ENCODE measurements around the gene NHSL2. TPM values are rescaled to one million over a fixed set of nuclear protein-coding genes. Genes with fewer than 3 reads are reported as not detected.
A peak's percentile ranks its signal among the peaks of the same experiment; 100 is the strongest.

The NHSL2 gene
- total RNA-seq, 1 donor from 2014 or later, result 5.7 TPM

DNA sequence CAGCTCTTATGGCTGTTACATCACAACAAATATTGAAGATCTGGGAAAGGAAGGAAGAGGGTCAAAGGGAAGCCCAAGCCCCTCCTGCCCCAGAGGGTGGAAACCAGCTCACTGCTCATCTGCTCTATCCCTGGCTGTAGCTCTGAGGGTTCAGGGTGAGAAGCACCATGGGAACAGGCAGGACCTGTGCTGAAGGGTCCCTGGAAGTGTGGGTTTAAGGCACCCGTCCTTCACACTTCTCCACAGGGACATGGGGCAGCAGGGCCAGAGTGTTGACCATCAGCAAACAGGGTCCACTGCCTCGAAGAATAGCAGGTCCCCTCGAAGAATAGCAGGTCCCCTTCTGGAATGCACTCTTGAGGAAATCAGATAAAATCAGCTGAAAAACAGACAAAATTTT lies 216.7 kb downstream of the NHSL2 start:
- ATAC-seq, result no peak
- intact Hi-C loops (cut with DNase I), result loop anchor here (10.0 kb wide), 1 partner anchor 213 kb away; the partner anchor contains the start of gene NHSL2
- DNase-seq (ENCODE audit: missing footprints), result no peak

DNA sequence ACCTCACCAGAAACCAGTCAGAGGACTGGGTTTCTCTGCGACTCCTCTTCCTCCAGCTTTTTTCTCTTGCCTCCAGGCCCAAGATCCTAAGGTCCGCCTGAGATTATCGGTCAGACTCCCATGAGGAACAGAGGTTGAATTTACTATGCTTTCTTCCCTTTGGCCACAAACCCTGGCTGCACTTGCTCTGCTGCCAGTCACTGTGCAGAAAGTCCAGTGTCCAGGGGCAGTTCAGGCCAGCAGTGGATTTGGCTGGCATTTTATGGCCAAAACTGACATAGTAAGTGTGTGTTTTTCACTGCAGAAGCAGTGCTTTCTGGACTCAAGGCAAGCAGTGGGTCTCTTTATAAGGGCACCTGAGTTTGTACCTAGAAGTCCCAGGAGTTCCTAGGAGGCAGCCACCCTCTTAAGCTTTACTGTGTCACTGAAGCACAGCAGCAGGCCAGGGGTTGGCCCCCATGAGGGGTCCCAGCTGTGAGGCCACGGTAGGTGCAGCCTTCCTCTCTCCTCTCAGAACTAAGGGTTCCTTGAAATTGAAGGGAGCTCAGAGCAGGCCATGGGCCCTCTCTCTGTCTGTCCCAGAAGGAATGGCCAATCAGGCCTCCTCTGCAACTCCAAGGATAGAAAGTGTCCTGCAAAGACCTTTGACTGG lies 217.7 kb downstream of the NHSL2 start:
- ATAC-seq, result no peak
- intact Hi-C loops (cut with DNase I), result loop anchor here (10.0 kb wide), 1 partner anchor 214 kb away; the partner anchor contains the start of gene NHSL2

DNA sequence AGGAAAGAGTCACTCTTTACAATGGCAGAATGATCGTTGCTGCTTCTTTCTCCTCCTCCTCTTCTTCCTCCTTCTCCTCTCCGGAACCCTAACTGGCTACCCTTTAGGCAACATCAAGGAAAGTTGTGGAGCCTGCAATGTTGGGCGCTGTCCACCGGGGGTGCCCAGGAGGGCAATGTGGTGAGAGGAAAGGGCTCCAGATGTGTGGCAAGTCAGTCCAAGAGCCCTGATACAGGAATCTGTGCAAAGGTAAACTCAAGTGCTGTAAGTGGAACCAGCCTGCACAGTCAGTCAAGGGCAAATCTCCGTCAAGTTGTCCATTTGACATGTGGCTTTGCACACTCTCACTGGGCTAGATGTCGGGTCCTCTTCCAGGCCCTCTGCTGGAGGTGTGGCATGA lies 218.2 kb downstream of the NHSL2 start:
- intact Hi-C loops (cut with DNase I), result loop anchor here (10.0 kb wide), 1 partner anchor 214 kb away; the partner anchor contains the start of gene NHSL2
- DNase-seq (ENCODE audit: missing footprints), result no peak
- ATAC-seq, result no peak

More for the DNA sequence above, 217.7 kb downstream of the NHSL2 start:
- no peak for DNase-seq (ENCODE audit: missing footprints)

DNA sequence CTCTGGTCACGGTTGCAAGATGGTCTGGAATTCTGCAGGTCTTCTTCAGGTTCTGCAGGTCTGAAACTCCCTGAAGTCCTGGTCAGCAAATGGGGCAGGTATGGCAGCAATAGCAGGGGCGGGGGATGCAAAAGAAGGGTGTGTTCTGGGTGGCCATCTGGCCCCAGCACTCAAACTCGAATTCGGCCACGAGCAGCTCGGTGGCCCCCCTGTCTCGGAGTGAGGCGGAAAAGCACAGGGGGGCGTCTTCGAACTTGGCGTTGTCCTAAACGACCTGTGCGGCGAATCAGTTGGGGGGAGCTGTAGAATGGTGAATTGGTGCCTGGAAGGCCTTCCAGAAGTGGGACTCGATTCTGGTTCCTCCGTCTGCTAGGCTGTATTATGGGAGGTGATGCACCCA lies 219.0 kb downstream of the NHSL2 start:
- DNase-seq (ENCODE audit: missing footprints) (no peak), ATAC-seq (no peak)
- intact Hi-C loops (cut with DNase I), result loop anchor here (10.0 kb wide), 1 partner anchor 215 kb away; the partner anchor contains the start of gene NHSL2

DNA sequence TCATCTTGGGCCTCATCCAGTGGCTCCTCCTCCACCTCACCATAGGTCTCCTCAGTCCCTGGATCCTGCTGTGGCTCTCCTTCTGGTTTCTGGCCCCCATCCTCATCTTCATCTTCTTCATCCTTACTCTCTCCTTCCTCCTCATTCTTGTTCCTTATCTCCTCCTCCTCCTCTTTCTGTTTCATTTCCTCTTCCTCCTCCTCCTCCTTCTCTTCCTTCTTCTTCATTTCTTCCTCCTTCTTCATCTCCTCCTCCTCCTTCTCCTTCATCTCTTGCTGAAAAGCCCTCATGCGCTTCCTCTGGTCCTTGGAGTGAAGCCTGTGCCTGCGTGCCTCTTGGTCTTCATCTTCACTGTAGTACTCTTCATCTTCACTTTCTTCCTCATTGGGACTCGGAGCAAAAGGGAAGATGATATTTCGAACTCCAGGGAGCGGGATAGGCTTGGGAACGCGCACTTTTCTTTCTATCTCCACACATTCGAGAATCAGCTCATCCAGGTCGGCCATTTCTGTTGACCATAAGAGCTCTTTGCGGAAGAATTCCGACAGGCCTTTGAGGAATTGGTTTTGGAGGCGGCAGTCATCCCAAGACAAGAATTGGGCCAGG lies 219.6 kb downstream of the NHSL2 start:
- ATAC-seq (no peak), DNase-seq (ENCODE audit: missing footprints) (no peak)
- intact Hi-C loops (cut with DNase I), result no loop called here

DNA sequence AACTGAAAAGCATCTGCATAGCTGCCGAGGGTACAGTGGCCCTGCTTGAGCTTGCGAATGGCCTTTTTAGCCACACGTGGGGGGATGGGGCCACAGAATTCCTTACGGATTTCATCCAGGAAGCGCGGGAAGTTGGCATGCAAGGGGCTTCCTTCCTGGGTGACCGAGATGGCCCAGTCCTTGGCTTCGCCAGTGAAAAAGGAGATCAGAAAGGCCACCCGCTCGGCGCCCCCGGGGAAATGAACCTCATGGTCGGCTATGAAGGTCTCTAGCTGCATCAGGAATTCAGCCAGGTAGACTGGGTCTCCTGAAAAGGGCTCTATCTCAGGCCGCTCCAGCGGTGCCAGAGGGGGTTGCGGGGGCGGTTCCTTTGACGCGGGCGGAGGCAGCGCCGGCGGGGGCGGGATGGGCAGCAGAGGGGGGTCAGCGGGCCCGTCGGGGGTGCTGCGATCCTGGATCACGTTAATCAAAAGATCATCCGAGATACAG lies 220.2 kb downstream of the NHSL2 start:
- ATAC-seq, result no peak
- no peak for DNase-seq (ENCODE audit: missing footprints)
- intact Hi-C loops (cut with DNase I), result no loop called here

DNA sequence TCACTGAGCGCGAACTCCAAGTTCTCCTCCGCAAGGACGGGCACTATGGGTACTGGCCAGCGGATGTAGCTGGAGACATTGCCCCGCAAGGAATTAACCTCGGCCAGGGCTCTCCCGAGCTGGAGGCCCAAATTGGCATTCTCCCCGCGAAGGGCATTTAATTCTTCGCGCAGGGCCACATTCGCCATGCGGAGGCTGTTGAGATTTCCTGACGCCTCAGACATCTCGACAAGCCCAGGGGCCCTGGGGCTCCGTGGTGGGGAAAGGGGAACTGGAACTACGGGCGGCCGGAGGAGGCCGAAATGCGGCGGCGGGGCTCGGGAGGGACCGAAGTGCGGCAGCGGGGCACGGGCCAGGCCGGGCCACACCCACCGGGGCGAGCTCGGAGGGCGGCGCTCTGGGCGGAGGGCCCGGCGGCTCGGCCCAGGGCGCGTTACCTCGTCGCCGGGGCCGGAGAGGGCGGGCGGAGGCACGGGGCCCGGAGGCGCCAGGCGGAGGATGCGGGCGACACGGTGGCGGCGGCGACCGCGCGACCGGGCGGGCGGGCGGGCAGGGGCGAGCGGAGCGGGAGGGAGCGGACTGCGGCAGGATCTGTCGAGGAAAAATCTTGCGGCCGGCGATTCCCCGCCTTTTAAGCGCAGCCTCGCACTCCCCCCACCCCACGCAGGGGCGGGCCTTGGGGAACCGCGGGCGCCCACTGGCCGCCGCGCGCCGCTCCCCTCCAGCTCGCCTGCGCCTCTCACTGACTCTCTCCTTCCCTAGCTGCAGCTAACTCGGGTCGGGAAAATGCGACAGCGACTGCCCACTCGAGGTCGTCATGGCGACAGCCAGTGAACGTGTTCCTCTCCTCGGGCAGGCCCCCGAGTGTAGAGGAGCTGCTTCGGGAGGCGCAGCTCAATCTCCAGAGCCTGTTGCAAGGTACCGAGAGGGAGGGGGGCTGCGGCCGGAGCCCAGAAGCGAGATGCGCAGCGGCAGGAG lies 221.0 kb downstream of the NHSL2 start, which contains the start of gene RTL5:
TSS of gene RTL5 (minus strand) at position 599 of the 978 bp plus-strand sequence.
- intact Hi-C loops (cut with DNase I), result no loop called here
- peak; percentile 90 for DNase-seq (ENCODE audit: missing footprints)
- ATAC-seq, result peak; percentile 97

DNA sequence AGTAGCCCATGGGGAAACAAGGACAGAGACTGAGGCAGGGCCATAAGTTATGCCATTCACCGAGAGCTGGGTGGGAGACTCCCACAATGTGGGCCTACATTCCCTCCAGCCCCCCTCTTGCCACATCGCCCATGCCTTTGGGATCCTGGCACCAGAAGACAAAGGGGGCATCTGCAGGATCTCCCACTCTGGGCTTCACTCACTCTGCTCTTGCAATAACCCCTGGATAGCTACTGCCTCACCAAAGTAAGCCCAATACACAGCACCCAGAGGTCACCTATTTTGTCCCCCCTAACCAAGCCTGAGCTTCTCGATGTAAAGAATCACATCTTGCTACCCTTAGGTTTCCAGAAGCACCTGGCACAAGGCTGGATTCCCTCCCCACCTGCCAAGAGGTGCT lies 221.8 kb downstream of the NHSL2 start:
- intact Hi-C loops (cut with DNase I), result no loop called here
- DNase-seq (ENCODE audit: missing footprints), result no peak
- no peak for ATAC-seq

DNA sequence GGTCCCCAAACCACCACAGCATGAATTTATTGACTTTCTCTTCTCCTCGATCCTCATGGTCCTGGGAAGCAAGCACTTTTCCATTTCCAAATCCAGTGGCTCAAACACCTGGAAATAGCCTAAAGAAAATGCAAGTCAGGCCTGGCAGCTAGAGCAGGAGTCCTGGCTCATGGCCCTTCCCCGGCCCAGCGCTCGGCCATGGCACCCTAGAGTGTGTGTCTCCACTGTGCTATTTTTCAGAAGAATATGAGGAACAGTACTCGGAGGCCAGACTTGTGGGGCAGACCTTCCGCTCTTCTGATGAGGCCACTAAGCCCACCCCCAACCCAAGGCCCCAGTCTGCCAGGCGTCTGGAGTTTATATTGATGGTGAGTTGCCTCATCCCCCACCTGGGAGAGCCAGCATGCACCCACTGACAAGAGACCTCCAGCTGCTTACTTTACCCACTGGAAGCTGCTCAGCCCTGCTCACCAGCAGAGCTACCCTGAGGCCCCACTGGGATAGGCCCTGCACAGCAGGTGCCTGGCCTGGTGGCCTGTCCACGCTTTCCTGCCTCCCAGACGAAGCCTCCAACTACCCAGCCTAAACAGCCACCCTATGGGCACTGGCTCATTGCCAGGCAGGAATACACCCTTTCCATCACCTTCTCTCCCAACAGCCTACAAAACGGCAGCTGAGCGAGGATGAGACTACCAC lies 223.4 kb downstream of the NHSL2 start:
- DNase-seq (ENCODE audit: missing footprints) (no peak), ATAC-seq (no peak)
- intact Hi-C loops (cut with DNase I), result no loop called here

DNA sequence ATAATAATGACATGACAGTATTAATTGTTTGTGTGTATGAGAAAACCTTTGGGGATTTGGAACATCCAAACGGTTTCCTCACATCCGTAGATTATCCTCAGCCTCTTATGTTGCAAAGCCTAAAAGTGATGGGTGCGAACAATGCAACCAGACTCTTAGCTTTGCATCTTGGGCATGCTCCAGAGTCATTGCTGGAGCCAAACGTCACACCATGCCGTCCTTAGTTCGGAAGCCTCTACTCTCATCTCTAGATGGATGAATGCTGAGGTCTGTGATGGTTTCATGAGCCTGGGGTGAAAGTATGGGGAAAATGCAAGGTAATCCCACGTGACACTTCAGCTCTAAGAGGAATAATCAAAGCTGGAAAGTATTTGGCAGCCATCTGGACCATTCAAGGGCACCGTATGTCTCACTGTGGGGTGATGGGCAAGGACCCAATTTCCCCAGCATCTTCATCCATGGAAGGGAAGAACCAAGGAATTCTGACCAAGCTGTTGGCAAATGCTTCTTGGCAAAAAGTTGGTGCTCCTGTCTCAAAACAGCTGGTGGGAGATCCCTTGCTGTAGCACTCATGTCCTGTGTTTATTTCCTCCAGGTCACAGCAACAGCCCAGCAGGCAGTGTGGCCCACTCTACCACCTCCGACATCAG lies 227.3 kb downstream of the NHSL2 start:
- no peak for ATAC-seq
- DNase-seq (ENCODE audit: missing footprints), result no peak
- intact Hi-C loops (cut with DNase I), result no loop called here

DNA sequence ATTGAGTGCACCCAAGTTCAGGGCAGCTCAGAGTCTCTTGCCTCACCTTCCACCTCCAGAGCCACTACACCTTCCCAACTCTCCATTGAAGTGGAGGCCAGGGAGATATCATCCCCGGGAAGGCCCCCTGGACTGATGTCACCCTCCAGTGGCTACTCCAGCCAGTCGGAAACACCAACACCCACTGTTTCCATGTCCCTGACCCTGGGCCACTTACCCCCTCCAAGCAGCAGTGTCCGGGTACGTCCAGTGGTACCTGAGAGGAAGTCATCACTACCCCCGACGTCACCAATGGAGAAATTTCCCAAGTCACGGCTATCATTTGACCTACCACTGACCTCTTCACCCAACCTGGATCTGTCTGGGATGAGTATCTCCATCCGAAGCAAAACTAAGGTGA lies 228.9 kb downstream of the NHSL2 start:
- intact Hi-C loops (cut with DNase I), result no loop called here
- ATAC-seq (no peak), DNase-seq (ENCODE audit: missing footprints) (no peak)

DNA sequence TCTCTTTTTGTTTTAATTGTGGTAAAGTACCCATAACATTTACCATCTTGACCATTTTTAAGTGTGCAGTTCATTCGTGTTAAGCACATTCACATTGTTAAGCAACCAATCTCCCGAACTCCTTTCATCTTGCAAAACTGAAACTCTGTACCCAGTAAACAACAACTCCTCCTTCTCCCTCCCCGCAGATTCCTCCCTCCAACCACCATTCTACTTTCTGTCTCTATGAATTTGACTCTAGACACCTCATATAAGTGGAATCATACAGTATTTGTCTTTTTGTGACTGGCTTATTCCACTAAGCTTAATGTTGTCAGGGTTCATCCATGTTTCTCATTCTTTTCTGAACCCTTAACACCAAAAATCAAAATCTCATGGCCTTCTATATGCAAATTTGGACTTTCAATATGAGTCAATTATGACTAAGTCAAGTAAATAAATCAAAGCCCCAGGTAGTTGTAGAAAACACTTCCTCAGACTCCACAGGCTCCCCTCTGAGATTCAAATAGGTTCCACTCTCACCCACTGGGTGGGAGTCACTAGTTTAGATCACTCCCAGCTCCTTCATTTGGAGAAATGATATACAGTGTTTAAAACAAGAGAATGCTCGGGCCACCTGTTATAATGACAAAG lies 230.8 kb downstream of the NHSL2 start:
- no peak for DNase-seq (ENCODE audit: missing footprints)
- ATAC-seq, result no peak
- intact Hi-C loops (cut with DNase I), result no loop called here

DNA sequence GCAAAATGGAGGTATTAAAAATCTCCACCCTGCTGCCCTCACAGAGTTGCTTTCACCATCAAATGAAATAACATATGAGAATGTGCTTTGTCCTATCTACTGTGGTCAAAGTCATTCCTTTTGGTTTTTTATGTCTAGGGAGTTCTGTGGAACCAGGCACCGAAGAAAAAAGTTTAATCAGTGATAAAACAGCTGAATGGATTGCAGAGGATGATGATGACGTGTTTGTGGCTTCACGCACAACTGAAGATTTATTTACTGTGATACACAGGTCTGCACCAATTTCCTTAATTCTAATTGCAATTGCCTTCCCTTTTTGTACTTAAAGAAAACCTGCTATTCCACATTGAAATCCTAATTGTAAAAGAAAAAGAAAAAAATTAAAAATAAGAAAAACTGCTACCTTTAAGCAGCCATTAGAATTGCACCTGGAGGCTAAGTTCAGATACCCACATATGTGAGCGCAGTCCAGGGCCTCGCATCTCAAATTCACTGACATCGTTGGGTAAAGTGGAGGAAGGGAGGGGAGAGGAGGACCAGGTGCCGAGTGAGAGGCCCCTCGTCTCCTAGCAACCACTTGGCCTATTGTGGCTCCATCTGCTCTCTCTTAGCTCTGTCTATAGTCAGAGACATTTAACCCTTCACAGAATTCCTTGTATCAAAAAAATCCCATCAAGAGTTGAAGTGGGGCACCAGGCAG lies 231.6 kb downstream of the NHSL2 start:
- ATAC-seq, result no peak
- intact Hi-C loops (cut with DNase I), result no loop called here
- no peak for DNase-seq (ENCODE audit: missing footprints)

DNA sequence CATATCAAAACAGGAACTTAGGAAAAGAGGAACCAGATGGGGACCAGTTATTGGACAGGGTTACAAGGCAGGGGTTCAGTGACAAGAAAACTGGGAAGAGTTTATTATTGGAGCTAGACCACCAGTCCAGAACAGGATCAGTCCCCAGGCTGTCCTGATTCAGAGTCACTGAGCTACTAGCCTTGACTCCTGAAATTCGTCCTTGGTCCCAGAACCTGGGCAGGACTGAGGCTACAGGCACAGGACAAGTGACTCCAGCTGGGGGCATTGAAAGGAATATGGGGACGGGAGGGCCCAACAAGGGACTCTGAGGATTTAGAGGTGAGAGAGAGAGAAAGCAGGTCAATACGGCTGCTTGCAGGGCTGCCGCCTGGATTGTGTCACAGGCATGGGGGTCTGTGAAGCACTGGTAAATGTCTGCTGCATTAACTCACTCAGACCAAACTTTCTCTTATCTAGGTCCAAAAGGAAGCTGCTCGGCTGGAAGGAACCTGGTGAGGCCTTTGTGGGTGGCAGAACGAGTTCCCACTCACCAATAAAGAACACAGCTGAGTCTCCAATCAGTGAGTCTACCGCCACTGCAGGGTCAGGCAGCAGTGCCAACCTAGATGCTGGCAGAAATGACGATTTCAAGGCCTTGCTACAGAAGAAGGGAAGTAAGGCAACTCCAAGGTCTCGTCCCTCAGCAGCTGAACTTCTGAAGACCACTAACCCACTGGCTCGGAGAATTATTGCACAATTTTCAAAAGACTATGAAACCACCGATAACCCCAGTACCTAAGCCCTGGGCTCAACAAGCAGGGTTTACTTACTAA lies 232.4 kb downstream of the NHSL2 start:
- ATAC-seq (no peak), DNase-seq (ENCODE audit: missing footprints) (no peak)
- intact Hi-C loops (cut with DNase I), result no loop called here

DNA sequence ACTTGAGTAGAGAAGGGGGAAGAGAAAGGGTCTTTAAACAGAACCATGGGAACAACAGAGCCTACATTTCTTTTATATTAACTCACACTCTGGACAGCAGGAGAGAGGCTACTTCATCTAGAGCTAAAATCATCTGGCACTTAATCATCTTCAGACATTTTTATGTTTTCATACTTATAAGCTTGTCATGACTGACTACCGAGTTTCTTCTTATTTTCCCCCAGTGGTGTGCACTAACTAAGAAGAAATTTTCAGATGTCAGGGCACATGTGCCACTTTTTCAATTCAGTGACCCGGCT lies 232.9 kb downstream of the NHSL2 start:
- intact Hi-C loops (cut with DNase I), result no loop called here
- ATAC-seq (no peak), DNase-seq (ENCODE audit: missing footprints) (no peak)

DNA sequence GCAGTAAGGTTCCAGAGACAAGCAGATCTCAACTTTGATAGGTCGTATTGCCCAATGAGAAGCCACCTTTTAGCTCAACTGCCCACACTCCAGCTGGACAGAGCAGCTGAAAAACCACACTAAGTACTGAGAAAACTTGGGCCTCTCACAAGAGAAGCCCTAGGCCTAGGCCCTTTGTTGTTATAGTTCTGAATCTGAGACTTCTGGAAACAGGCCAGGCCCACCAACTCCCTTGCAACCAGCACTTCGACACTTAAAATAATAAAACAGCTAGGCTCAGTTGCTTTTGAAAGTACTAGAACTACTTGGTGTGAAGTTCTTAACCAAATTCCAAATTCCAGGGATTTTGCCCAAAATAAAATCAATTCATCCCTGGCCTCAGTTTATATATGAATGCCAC lies 234.5 kb downstream of the NHSL2 start:
- ATAC-seq (no peak), DNase-seq (ENCODE audit: missing footprints) (no peak)
- intact Hi-C loops (cut with DNase I), result no loop called here

DNA sequence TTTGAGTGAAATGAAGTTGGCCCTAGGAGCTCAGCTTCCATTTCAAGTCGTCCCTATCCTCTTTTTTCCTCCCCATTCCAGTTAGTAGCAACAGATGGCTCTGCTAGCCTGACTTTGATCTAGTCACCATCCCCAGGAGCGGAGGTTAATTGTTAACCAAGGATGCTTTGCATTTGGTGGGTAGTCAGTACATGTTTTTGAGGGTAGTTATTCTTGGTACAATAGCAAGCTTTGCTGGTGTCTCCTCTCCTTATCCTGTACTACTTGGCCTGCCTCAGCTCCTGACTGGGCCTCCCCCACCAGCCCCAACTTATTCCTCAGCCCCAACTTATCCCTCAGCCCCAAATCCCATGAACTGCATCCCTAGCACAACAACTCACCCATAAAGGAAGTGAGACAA lies 235.9 kb downstream of the NHSL2 start:
- intact Hi-C loops (cut with DNase I), result no loop called here
- ATAC-seq, result no peak
- no peak for DNase-seq (ENCODE audit: missing footprints)
